Parathyroid adenoma (tissue), 2 donors: Measurements from ENCODE around the gene LRRC15.

Experiments
- H2AFZ ChIP-seq: fragments of 300-600 bp; sonication (generic); one replicate; pipeline ENCODE4 v1.7.0; 2017; ENCODE audit warnings: antibody characterized with exemption, mild to moderate bottlenecking
- H3K27ac ChIP-seq: fragments of 300-600 bp; sonication (generic); one replicate; pipeline ENCODE4 v1.7.0; 2017
- H3K27me3 ChIP-seq: fragments of 300-600 bp; sonication (generic); one replicate; pipeline ENCODE4 v1.7.0; 2017; ENCODE audit warnings: low read length; ENCODE audit not compliant: control insufficient read depth, insufficient read depth
- H3K36me3 ChIP-seq: fragments of 300-600 bp; sonication (generic); one replicate; pipeline ENCODE4 v1.7.0; 2017; ENCODE audit warnings: low read length; ENCODE audit not compliant: control insufficient read depth, insufficient read depth
- H3K4me1 ChIP-seq: fragments of 300-600 bp; sonication (generic); one replicate; pipeline ENCODE4 v1.7.0; 2017; ENCODE audit warnings: control low read depth
- H3K4me2 ChIP-seq: fragments of 300-600 bp; sonication (generic); one replicate; pipeline ENCODE4 v1.7.0; 2017; ENCODE audit warnings: low read length
- H3K4me3 ChIP-seq: fragments of 300-600 bp; sonication (generic); one replicate; pipeline ENCODE4 v1.7.0; 2017; ENCODE audit warnings: low read depth, low read length
- H3K79me2 ChIP-seq: fragments of 300-600 bp; sonication (generic); one replicate; pipeline ENCODE4 v1.7.0; 2017; ENCODE audit warnings: control low read depth
- H3K9ac ChIP-seq: fragments of 300-600 bp; sonication (generic); one replicate; pipeline ENCODE4 v1.7.0; 2017; ENCODE audit warnings: mild to moderate bottlenecking
- H3K9me3 ChIP-seq: fragments of 300-600 bp; sonication (generic); one replicate; pipeline ENCODE4 v1.7.0; 2017; ENCODE audit warnings: low read length; ENCODE audit not compliant: control insufficient read depth
- CTCF ChIP-seq: fragments of 300-600 bp; sonication (generic); IDR thresholded peaks from one replicate; pipeline ENCODE4 v1.7.0; 2017; ENCODE audit warnings: antibody characterized with exemption, mild to moderate bottlenecking
- donor health status: primary hyperparathyroidism.

LRRC15 gene

GRCh38 chr3:194383276-194383940 is 13.9 kb upstream of the LRRC15 start:
- Histone ChIP-seq H3K27me3 (no peaks in the 10 kb centered on the region), H3K79me2 (no peaks in the 10 kb centered on the region), H2AFZ (no peak overlapping the region), H3K4me1 (no peaks in the 10 kb centered on the region), H3K27ac (no peak overlapping the region), H3K4me3 (no peak overlapping the region), H3K36me3 (no peaks in the 10 kb centered on the region), H3K9ac (no peak overlapping the region), H3K4me2 (no peak overlapping the region), H3K9me3 (no peaks in the 10 kb centered on the region)
- TF ChIP-seq CTCF: no peak

- H3K36me3 ChIP-seq: no peaks in the 10 kb centered on the region
- no peaks in the 10 kb centered on the region for H3K4me1 ChIP-seq
- H3K9me3 ChIP-seq: no peaks in the 10 kb centered on the region
- H3K27ac ChIP-seq: no peak overlapping the region
- no peaks in the 10 kb centered on the region for H3K79me2 ChIP-seq
- H3K9ac ChIP-seq: no peak overlapping the region
- TF ChIP-seq CTCF: no peak
- H3K4me3 ChIP-seq: no peak overlapping the region
- no peak overlapping the region for H3K4me2 ChIP-seq
- no peaks in the 10 kb centered on the region for H3K27me3 ChIP-seq
- no peak overlapping the region for H2AFZ ChIP-seq
These were observed 13.3 kb upstream of the LRRC15 start for GRCh38 chr3:194382892-194383223.

GRCh38 chr3:194382196-194382891 is 12.8 kb upstream of the LRRC15 start:
- TF ChIP-seq CTCF: no peak
- Histone ChIP-seq H3K79me2 (no peaks in the 10 kb centered on the region), H3K36me3 (no peaks in the 10 kb centered on the region), H3K4me3 (no peak overlapping the region), H2AFZ (no peak overlapping the region), H3K4me2 (no peak overlapping the region), H3K9ac (no peak overlapping the region), H3K4me1 (no peaks in the 10 kb centered on the region), H3K9me3 (no peaks in the 10 kb centered on the region), H3K27me3 (no peaks in the 10 kb centered on the region), H3K27ac (no peak overlapping the region)

GRCh38 chr3:194381460-194381875 is 11.9 kb upstream of the LRRC15 start:
- TF ChIP-seq CTCF: no peak
- no peak overlapping the region for H3K4me2 ChIP-seq
- H3K9me3 ChIP-seq: no peaks in the 10 kb centered on the region
- H3K27me3 ChIP-seq: no peaks in the 10 kb centered on the region
- no peak overlapping the region for H3K4me3 ChIP-seq
- no peak overlapping the region for H3K27ac ChIP-seq
- H3K79me2 ChIP-seq: no peaks in the 10 kb centered on the region
- H3K4me1 ChIP-seq: no peaks in the 10 kb centered on the region
- no peak overlapping the region for H2AFZ ChIP-seq
- H3K9ac ChIP-seq: no peak overlapping the region
- no peaks in the 10 kb centered on the region for H3K36me3 ChIP-seq

- H3K4me2 ChIP-seq: no peak overlapping the region
- H3K27me3 ChIP-seq: no peaks in the 10 kb centered on the region
- no peak overlapping the region for H2AFZ ChIP-seq
- no peaks in the 10 kb centered on the region for H3K9me3 ChIP-seq
- H3K27ac ChIP-seq: no peak overlapping the region
- H3K4me1 ChIP-seq: no peaks in the 10 kb centered on the region
- H3K79me2 ChIP-seq: no peaks in the 10 kb centered on the region
- no peak for TF ChIP-seq CTCF
- H3K36me3 ChIP-seq: no peaks in the 10 kb centered on the region
- no peak overlapping the region for H3K9ac ChIP-seq
- no peak overlapping the region for H3K4me3 ChIP-seq
These were observed 10.8 kb upstream of the LRRC15 start for GRCh38 chr3:194380326-194380725.
